Measurements from ENCODE around the gene TXNRD1.

GRCh38 chr12:104177663-104178501 lies 37.7 kb upstream of the TXNRD1 start:
- TF ChIP-seq CTCF (IDR thresholded peaks at IDR 0.05) (no peak), POLR2A (IDR thresholded peaks at IDR 0.05) (no peak)

Data from body of pancreas (tissue), 4 donors.